Measurements from ENCODE around the gene ABCE1.

The ABCE1 gene

GRCh38 chr4:145177906-145178538, 79.9 kb downstream of the ABCE1 start:
- no peak for DNase-seq

DNA sequence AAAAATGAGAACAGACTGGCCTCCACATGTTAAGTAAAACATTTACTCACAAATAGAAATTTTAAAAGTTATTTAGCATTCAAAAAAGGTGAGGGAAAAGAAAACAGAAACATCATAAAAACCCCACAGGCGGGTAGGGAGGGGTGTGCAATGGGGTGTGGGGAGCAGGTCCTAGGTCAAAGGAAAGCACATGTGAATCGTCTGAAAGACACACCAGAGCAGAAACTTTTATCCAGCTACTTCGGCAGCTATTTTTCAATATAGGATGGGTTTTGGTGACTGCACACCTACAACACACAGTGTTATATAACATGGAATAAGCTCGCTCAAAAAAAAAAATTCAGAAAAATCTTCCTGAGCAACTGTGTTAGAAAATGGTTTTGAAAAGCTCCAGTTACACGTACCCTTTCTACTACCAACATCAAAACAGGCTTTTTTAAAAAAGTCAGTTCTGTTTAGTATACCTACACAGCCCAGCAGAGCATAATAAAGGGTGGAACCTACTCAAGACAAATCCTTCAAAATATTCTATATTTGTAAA, 80.7 kb downstream of the ABCE1 start:
- no peak for DNase-seq
